Epithelial cell of esophagus (primary cell): Measurements from ENCODE around the gene KRT1.
A peak's percentile ranks its signal among the peaks of the same experiment; 100 is the strongest.

ENCODE experiments used
- DNase-seq: peaks from one replicate; pipeline ENCODE4 v3.0.0; 2010; ENCODE audit warnings: low read depth
- H3K4me3 ChIP-seq: 2 replicates; pipeline ENCODE4 v1.5.1; 2011; ENCODE audit warnings: mild to moderate bottlenecking, low read length, control low read depth
- CTCF ChIP-seq: IDR thresholded peaks from 2 replicates; pipeline ENCODE4 v1.5.1; 2011; ENCODE audit warnings: low read depth, mild to moderate bottlenecking, low read length, control low read depth, inconsistent platforms; ENCODE audit not compliant: insufficient read depth; ENCODE audit errors: missing control alignments

KRT1 gene

GRCh38 chr12:52683575-52684300 is 3.5 kb upstream of the KRT1 start:
- no peak for DNase-seq
- no peak for TF ChIP-seq CTCF
- no peak overlapping the region for H3K4me3 ChIP-seq

- DNase-seq = no peak
- H3K4me3 ChIP-seq = no peak overlapping the region
- no peak for TF ChIP-seq CTCF
Measured at GRCh38 chr12:52682938-52683574, 2.8 kb upstream of the KRT1 start.

GRCh38 chr12:52682381-52682660 is 2.1 kb upstream of the KRT1 start:
- TF ChIP-seq CTCF = no peak
- H3K4me3 ChIP-seq = no peak overlapping the region
- peak; percentile 60 for DNase-seq

- H3K4me3 ChIP-seq = no peak overlapping the region
- no peak for DNase-seq
- no peak for TF ChIP-seq CTCF
Measured at GRCh38 chr12:52681526-52682380, 1.5 kb upstream of the KRT1 start.

GRCh38 chr12:52679875-52680274 is 332 bp downstream of the KRT1 start:
- no peak for DNase-seq
- TF ChIP-seq CTCF = no peak
- no peak overlapping the region for H3K4me3 ChIP-seq

- TF ChIP-seq CTCF = no peak
- H3K4me3 ChIP-seq = no peak overlapping the region
- DNase-seq = no peak
Measured at GRCh38 chr12:52677671-52678070, 2.5 kb downstream of the KRT1 start.
